WTC11 (cell line): ENCODE results near the gene CROCC. TPM values are rescaled to one million over a fixed set of nuclear protein-coding genes. Genes with fewer than 3 reads are reported as not detected.
"Not testable (repeated sequence)": the region's sequence is repeated elsewhere in the genome, so short reads cannot be mapped to it uniquely, and the experiment has no call there.

Experiments used
- ATAC-seq: fragments of 200-7000 bp; cut with Tn5 transposase; 2 replicates; pipeline ENCODE4 v1.10.0; 2021; ENCODE audit warnings: mild to moderate bottlenecking, moderate library complexity
- CTCF ChIA-PET: fragments of 300-600 bp; sonication (Branson Sonifier 250); formaldehyde crosslinking; loops from one replicate; lab custom pipeline; 2021; ENCODE audit warnings: antibody characterized with exemption; lab: Charles Lee
- POLR2A ChIA-PET: fragments of 350-600 bp; sonication (Branson Sonifier 250); formaldehyde crosslinking; loops from one replicate; lab custom pipeline; 2021; ENCODE audit warnings: antibody characterized with exemption; lab: Charles Lee
- DNase-seq: peaks from one replicate; pipeline ENCODE4 v3.0.0; 2021; ENCODE audit warnings: low spot score
- H3K27ac Mint-ChIP-seq: 2 replicates; pipeline ENCODE4 v1.8.0; 2021; ENCODE audit warnings: mixed read lengths
- H3K27me3 Mint-ChIP-seq: 2 replicates; pipeline ENCODE4 v1.8.0; 2021; ENCODE audit warnings: low read depth, mild to moderate bottlenecking, moderate library complexity, mixed read lengths
- H3K36me3 Mint-ChIP-seq: 2 replicates; pipeline ENCODE4 v1.8.0; 2021; ENCODE audit warnings: mixed read lengths
- H3K4me1 Mint-ChIP-seq: 2 replicates; pipeline ENCODE4 v1.8.0; 2022; ENCODE audit warnings: mixed read lengths
- H3K4me3 Mint-ChIP-seq: 2 replicates; pipeline ENCODE4 v1.8.0; 2021; ENCODE audit warnings: mild to moderate bottlenecking, moderate library complexity, mixed read lengths
- H3K9me3 Mint-ChIP-seq: 2 replicates; pipeline ENCODE4 v1.8.0; 2021; ENCODE audit warnings: mixed read lengths
- CREB1 ChIP-seq: sonication (generic); formaldehyde crosslinking; IDR thresholded peaks from 2 replicates; pipeline ENCODE4 v1.8.0; 2023; ENCODE audit warnings: mild to moderate bottlenecking, missing genetic modification reagents
- ETV6 ChIP-seq: sonication (generic); formaldehyde crosslinking; IDR thresholded peaks from 2 replicates; pipeline ENCODE4 v1.8.1; 2022; ENCODE audit warnings: mild to moderate bottlenecking, missing genetic modification reagents
- IRF2 ChIP-seq: sonication (generic); formaldehyde crosslinking; IDR thresholded peaks from 2 replicates; pipeline ENCODE4 v1.8.0; 2022; ENCODE audit warnings: low read depth, missing genetic modification reagents, borderline replicate concordance
- MAX ChIP-seq: sonication (generic); formaldehyde crosslinking; IDR thresholded peaks from 2 replicates; pipeline ENCODE4 v1.8.0; 2022; ENCODE audit warnings: mild to moderate bottlenecking, missing genetic modification reagents
- NFYB ChIP-seq: sonication (generic); formaldehyde crosslinking; conservative IDR thresholded peaks from 2 replicates; pipeline ENCODE4 v1.8.0; 2022; ENCODE audit warnings: low read depth, missing genetic modification reagents
- USF1 ChIP-seq: sonication (generic); formaldehyde crosslinking; IDR thresholded peaks from 2 replicates; pipeline ENCODE4 v1.8.0; 2022; ENCODE audit warnings: mild to moderate bottlenecking, missing genetic modification reagents
- ZBTB21 ChIP-seq: sonication (generic); formaldehyde crosslinking; IDR thresholded peaks from 2 replicates; pipeline ENCODE4 v1.8.1; 2023; ENCODE audit warnings: mild to moderate bottlenecking, missing genetic modification reagents, borderline replicate concordance
- total RNA-seq: library from RNA; stranded (reverse); gene quantifications from 3 replicates; pipeline ENCODE4 v1.2.3, GENCODE V29; 2021

Gene CROCC
- total RNA-seq, 1 experiment from 2014 or later = 75.6 TPM

GRCh38 chr1:16895233-16895597, 26.5 kb upstream of the CROCC start:
- H3K36me3 Mint-ChIP-seq, H3K27me3 Mint-ChIP-seq, ATAC-seq, POLR2A ChIA-PET, DNase-seq, CTCF ChIA-PET, H3K9me3 Mint-ChIP-seq: not testable (repeated sequence)
- H3K27ac Mint-ChIP-seq = peak overlapping the region; percentile 100
- H3K4me1 Mint-ChIP-seq = peaks cover 19% of the 10 kb centered on the region
- peak overlapping the region; percentile 71 for H3K4me3 Mint-ChIP-seq

GRCh38 chr1:16895598-16896315, 26.0 kb upstream of the CROCC start, which contains the start of gene RNU1-2:
Gene RNU1-2, plus strand, starts transcription at chr1:16895980.
- peak; percentile 71 for DNase-seq
- ChIA-PET CTCF (interaction anchor here (1.2 kb wide), 1 partner anchor 34 kb away, joined by 4 read pairs; no protein-coding TSS in a partner anchor), POLR2A (interaction anchor here (0.9 kb wide), 1 partner anchor 9 kb away, joined by 6 read pairs; no protein-coding TSS in a partner anchor)
- not testable (repeated sequence) for H3K36me3 Mint-ChIP-seq, H3K27me3 Mint-ChIP-seq, H3K9me3 Mint-ChIP-seq
- Mint-ChIP-seq H3K4me3 (peak within 1 kb of the TSS; percentile 71), H3K27ac (peak within 1 kb of the TSS; percentile 100), H3K4me1 (peaks cover 19% of the 10 kb centered on the region)
- ATAC-seq = peak; percentile 100
- TF ChIP-seq NFYB (CRISPR knock-in tag) = peak; percentile 23; the same call in 1 of the 2 replicates

DNA sequence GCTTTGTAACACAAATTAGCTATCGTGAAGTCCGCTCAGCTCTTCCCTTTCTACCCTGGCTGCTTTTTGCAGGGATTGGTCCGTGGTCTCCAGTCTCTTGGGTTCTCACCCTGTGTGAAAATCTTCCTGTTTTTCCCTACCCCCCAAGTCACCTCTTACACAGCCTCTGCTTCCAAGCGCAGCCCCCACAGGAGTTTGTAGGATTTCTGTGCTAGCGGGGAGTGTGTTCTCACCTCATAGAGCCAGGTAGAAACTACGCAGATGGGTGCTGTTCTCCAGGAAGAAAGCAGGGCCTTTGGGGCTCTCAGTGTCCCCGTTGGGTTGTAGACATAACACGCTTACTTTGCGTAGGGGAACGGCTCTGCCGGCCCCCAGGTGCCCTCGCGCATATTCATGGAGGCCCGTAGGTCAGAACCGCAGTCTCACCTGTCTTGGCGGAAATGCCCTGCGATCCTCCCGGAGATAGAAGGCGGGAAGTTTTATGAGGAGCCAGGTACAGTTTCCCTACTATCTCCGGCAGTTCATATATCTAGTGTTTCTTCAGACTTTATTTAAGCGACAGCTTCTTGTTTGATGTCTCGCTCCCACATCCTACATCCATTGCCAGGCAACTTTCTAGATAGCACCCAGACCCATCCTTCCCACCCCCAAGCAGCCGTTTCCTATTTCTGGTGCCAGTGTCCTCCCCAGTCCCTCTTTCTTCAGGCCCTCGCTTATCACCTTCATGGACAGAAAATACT, 25.2 kb upstream of the CROCC start:
- Mint-ChIP-seq H3K4me1 (peaks cover 21% of the 10 kb centered on the region), H3K27ac (peak overlapping the region; percentile 100), H3K4me3 (peak overlapping the region; percentile 71)
- ATAC-seq, H3K36me3 Mint-ChIP-seq, H3K27me3 Mint-ChIP-seq, H3K9me3 Mint-ChIP-seq: not testable (repeated sequence)
- ChIA-PET POLR2A (interaction anchor here (0.9 kb wide), 1 partner anchor 9 kb away, joined by 6 read pairs; no protein-coding TSS in a partner anchor), CTCF (interaction anchor here (1.2 kb wide), 1 partner anchor 33 kb away, joined by 4 read pairs; no protein-coding TSS in a partner anchor)
- peak; percentile 46; the same call in 1 of the 2 replicates for TF ChIP-seq MAX (CRISPR knock-in tag)
- peak; percentile 61 for DNase-seq

- Mint-ChIP-seq H3K4me1 (peaks cover 23% of the 10 kb centered on the region), H3K4me3 (peak overlapping the region; percentile 59), H3K27ac (peak overlapping the region; percentile 98)
- POLR2A ChIA-PET = interaction anchor here (0.6 kb wide), 1 partner anchor 378 kb away, joined by 4 read pairs; no protein-coding TSS in a partner anchor
- H3K9me3 Mint-ChIP-seq, ATAC-seq, DNase-seq, H3K36me3 Mint-ChIP-seq, CTCF ChIA-PET, H3K27me3 Mint-ChIP-seq: not testable (repeated sequence)
Measured at GRCh38 chr1:16897653-16898052, 24.1 kb upstream of the CROCC start.

- H3K9me3 Mint-ChIP-seq, DNase-seq, ATAC-seq, H3K27me3 Mint-ChIP-seq, POLR2A ChIA-PET, H3K4me3 Mint-ChIP-seq, H3K27ac Mint-ChIP-seq, H3K36me3 Mint-ChIP-seq, CTCF ChIA-PET: not testable (repeated sequence)
- peaks cover 28% of the 10 kb centered on the region for H3K4me1 Mint-ChIP-seq
Measured at GRCh38 chr1:16898298-16898697, 23.4 kb upstream of the CROCC start.

DNA sequence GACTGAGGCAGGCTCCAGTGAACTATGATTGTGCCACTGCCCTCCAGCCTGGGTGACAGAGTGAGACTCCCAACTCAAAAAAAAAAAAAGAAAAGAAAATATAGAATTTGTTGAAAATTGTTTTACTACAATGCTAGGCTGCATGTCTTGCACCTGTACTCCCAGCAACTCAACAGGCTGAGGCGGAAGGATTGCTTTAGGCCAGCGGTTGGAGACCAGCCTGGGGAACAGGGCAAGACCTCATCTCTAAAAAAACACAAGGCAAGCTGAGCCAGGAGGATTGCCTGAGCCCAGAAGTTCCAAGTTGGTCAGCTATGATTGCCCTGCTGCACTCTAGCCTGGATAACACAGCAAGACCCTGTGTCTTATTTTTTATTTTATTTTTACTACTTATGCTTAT, 22.7 kb upstream of the CROCC start:
- H3K9me3 Mint-ChIP-seq, POLR2A ChIA-PET, CTCF ChIA-PET, DNase-seq, H3K36me3 Mint-ChIP-seq, H3K27ac Mint-ChIP-seq, ATAC-seq, H3K4me3 Mint-ChIP-seq, H3K27me3 Mint-ChIP-seq: not testable (repeated sequence)
- H3K4me1 Mint-ChIP-seq = peaks cover 34% of the 10 kb centered on the region

- Mint-ChIP-seq H3K4me3 (no peak overlapping the region), H3K27ac (peak overlapping the region; percentile 61; the same call in 1 of the 2 replicates), H3K4me1 (peaks cover 31% of the 10 kb centered on the region), H3K27me3 (no peaks in the 10 kb centered on the region), H3K36me3 (no peaks in the 10 kb centered on the region), H3K9me3 (no peaks in the 10 kb centered on the region)
- ChIA-PET POLR2A (no interaction called here), CTCF (no interaction called here)
- TF ChIP-seq CREB1 (no peak), ZBTB21 (CRISPR knock-in tag) (no peak), ETV6 (CRISPR knock-in tag) (no peak), NFYB (CRISPR knock-in tag) (no peak), IRF2 (CRISPR knock-in tag) (no peak), USF1 (CRISPR knock-in tag) (no peak)
- ATAC-seq = no peak
- DNase-seq = no peak
Measured at GRCh38 chr1:16900751-16901150, 21.0 kb upstream of the CROCC start.

GRCh38 chr1:16901371-16901770, 20.4 kb upstream of the CROCC start:
- POLR2A ChIA-PET, H3K9me3 Mint-ChIP-seq, H3K36me3 Mint-ChIP-seq, H3K27ac Mint-ChIP-seq, H3K27me3 Mint-ChIP-seq, H3K4me3 Mint-ChIP-seq, DNase-seq, ATAC-seq: not testable (repeated sequence)
- CTCF ChIA-PET = interaction anchor here (1.7 kb wide), 1 partner anchor 12 kb away, joined by 4 read pairs; no protein-coding TSS in a partner anchor
- peaks cover 31% of the 10 kb centered on the region for H3K4me1 Mint-ChIP-seq
